Activated CD8-positive, alpha-beta memory T cell treated with anti-CD3 and anti-CD28 coated beads, Interleukin-2, amount 50 U/mL, for 24 hours (primary cell): Measurements from ENCODE around the gene PNN.
"Not testable (repeated sequence)": the region's sequence is repeated elsewhere in the genome, so short reads cannot be mapped to it uniquely, and the experiment has no call there.

Experiments used
- DNase-seq: peaks from one replicate; pipeline ENCODE4 v3.0.0-alpha.2; 2020; ENCODE audit errors: extremely low read depth

The PNN gene

GRCh38 chr14:39174560-39175444 lies at the start of gene PNN:
TSS of gene PNN (plus strand) at chr14:39175254. CDS start at chr14:39175280, 26 bp downstream.
- DNase-seq = peak; percentile 96

- not testable (repeated sequence) for DNase-seq
These were observed 37.2 kb upstream of the PNN start for GRCh38 chr14:39137835-39138234.

GRCh38 chr14:39138440-39138839 lies 36.6 kb upstream of the PNN start:
- no peak for DNase-seq

GRCh38 chr14:39140170-39140569 lies 34.9 kb upstream of the PNN start:
- DNase-seq = no peak

GRCh38 chr14:39141623-39142022 lies 33.4 kb upstream of the PNN start:
- DNase-seq = not testable (repeated sequence)

GRCh38 chr14:39143226-39143625 lies 31.8 kb upstream of the PNN start:
- DNase-seq = not testable (repeated sequence)

- no peak for DNase-seq
These were observed 29.6 kb upstream of the PNN start for GRCh38 chr14:39145266-39145966.

- no peak for DNase-seq
These were observed 20.4 kb upstream of the PNN start for GRCh38 chr14:39154594-39155189.

- no peak for DNase-seq
These were observed 17.6 kb upstream of the PNN start for GRCh38 chr14:39157491-39157890.

GRCh38 chr14:39158222-39158858 lies 16.7 kb upstream of the PNN start:
- DNase-seq = no peak

- no peak for DNase-seq
These were observed 14.6 kb upstream of the PNN start for GRCh38 chr14:39160494-39160893.

GRCh38 chr14:39167797-39168320 lies 7.2 kb upstream of the PNN start:
- not testable (repeated sequence) for DNase-seq

- no peak for DNase-seq
These were observed 6.5 kb upstream of the PNN start for GRCh38 chr14:39168591-39168990.

- no peak for DNase-seq
These were observed 5.5 kb upstream of the PNN start for GRCh38 chr14:39169541-39169900.

- DNase-seq = no peak
These were observed 1.9 kb upstream of the PNN start for GRCh38 chr14:39173198-39173597.

- DNase-seq = no peak
These were observed 600 bp downstream of the PNN start for GRCh38 chr14:39175445-39176262.

GRCh38 chr14:39176263-39177167 lies 1.5 kb downstream of the PNN start:
- no peak for DNase-seq

GRCh38 chr14:39177168-39177545 lies 2.1 kb downstream of the PNN start:
- no peak for DNase-seq

GRCh38 chr14:39179042-39179441 lies 4.0 kb downstream of the PNN start:
- DNase-seq = no peak

- DNase-seq = no peak
These were observed 5.5 kb downstream of the PNN start for GRCh38 chr14:39180553-39180952.
